GM18907 (cell line): ENCODE measurements around the gene C18orf54.
"Not testable (repeated sequence)": the region's sequence is repeated elsewhere in the genome, so short reads cannot be mapped to it uniquely, and the experiment has no call there.

Source experiments
- ATAC-seq: cut with Tn5 transposase; IDR thresholded peaks from one replicate; pipeline ENCODE4 v1.9.1; 2021; ENCODE audit warnings: mild to moderate bottlenecking, moderate library complexity; ENCODE audit not compliant: unreplicated experiment

The C18orf54 gene

DNA sequence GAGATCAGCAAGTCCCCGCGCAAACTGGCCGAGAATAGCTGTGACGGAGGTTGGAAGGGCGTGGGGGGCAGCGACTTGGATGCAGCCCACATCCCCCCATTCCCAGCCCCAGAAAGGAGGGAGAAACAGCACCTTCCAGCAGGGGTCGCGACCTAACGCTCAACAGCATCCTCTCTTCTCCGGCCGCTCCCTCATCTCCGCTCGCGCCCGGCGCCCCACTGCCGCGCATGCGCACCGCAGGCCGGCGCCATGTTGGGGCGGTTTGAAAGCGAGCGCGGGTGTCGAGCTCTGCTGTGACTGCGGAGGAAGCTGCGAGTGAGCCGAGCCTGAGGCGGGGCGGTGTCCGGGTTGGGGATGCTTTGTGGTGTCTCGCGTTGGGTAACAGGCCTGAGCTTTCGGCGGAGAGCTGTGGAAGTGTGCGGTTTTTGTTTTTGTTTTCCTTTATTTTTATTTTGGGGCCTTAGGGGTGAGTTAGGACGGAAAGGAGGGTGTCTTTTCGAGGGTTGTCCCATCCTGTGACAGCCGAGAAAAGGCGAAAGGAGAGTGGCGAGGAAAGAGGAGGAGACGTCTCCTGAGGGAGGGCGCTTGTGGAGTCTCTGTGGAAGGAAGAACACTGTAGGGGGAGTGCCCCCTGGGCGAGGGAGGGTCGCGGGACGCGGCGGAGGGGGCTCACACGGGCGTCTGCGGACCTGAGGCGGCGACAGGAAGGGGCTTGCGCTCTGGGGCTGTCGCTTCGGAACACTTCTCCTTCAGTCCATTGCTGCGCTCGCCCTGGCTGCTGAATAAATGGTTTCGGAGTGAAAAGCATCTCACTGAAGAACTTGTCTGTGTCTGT, at the start of gene C18orf54, which contains the start of gene STARD6:
TSS of gene C18orf54 (plus strand) at position 247 of the 835 bp plus-strand sequence. CDS start 2,667 bp downstream, outside the sequence.
TSS of gene STARD6 (minus strand) at position 199 of the 835 bp plus-strand sequence. CDS start 3,285 bp downstream, outside the sequence.
- peak; percentile 93 for ATAC-seq

DNA sequence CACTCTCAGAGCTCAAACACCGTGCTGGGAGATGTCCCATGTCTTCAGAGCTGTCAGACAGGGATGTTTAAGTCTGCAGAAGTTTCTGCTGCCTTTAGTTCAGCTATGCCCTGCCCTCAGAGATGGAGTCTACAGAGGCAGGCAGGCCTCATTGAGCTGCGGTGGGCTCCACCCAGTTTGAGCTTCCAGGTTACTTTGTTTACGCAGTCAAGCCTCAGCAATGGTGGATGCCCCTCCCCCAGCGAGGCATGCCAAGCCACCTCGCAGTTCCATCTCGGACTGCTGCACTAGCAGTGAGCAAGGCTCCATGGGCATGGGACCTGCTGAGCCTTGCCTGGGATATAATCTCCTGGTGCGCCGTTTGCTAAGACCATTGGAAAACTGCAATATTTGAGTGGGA, 48.1 kb upstream of the C18orf54 start:
- not testable (repeated sequence) for ATAC-seq

DNA sequence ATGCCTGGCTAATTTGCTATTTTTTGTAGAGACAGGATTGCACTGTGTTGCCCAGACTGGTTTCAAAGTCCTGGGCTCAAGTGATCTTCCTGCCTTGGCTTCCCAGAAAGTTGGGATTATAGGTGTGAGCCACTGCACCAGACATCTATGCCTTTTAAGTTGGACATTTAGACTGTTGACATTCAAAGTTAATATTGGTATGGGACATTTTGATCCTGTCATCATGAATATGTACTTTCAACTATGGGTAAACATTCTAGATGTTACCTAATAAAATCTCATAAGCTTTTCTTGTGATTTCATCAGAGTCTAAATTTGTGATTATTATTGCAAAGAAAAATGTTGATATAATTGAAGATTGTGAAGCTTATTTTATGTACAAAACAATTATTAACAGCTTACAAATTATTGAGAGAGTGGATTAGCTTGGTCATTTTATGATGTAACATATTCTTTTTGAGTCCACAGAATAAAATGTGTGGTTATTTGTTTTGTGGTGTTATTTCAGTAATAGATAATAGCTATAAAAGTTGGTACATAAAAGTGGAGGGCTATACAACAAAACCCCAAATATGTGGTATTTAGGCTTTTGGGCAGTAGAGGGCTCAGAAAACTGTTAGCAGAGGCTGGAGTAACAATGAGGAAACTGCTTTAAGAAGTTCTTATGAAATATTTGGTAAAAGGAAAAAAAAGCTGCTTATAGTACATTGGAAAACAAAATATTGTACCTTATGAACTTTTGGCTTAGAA, 41.5 kb upstream of the C18orf54 start:
- no peak for ATAC-seq

DNA sequence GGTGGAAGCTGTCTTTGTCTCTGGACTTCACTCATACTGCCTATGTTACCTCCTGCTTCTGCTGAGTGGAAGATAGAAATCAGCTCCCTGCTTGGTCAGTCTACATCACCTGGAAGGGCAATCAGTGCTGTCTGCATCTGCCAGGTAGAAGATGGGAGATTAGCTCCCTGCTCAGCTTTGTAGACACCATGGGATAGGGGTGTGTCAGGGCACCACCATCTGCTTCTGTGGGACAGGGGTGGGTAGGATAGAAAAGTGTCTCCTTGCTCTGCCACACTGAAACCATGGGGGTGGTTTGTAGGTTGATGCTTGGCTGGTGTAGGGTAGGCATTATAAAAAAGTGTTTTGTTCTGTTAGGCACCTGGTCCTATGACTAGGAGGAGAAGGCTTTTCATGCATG, 34.1 kb upstream of the C18orf54 start:
- no peak for ATAC-seq

DNA sequence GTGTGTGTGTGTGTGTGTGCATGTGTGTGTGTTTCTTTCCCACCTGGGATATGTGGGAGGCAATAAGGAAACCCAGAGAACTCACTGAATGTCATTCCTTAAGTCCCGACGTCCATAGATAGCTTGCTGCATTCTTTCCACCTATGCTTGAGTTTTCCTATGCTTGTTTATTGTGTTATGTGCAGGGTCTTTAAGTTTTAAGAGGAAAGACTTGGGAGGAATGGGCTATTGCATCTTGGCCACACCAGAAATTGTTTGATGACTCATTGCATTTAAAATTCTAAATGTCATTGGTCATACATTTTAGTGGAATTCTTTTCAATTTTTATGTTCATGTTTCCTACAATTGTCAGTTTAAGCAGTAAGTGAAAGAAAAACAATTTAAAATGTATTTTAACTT, 33.7 kb upstream of the C18orf54 start:
- ATAC-seq: no peak

DNA sequence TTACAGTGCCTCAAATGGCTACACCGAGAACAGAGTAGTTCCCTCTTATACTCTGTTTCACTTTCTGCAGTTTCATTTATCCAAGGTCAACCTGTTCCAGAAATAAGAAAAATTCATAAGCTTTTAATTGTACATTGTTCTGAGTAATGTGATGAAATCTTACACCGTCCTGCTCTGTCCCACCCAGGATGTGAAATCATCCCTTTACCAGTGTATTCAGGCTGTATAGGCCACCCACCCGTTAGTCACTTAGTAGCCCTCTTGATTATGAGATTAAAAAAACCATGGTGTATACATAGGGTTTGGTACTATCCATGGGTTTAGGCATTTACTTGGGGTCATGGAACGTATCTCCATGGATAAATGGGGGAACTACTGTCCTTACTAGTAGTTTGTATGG, 29.9 kb upstream of the C18orf54 start:
- no peak for ATAC-seq

DNA sequence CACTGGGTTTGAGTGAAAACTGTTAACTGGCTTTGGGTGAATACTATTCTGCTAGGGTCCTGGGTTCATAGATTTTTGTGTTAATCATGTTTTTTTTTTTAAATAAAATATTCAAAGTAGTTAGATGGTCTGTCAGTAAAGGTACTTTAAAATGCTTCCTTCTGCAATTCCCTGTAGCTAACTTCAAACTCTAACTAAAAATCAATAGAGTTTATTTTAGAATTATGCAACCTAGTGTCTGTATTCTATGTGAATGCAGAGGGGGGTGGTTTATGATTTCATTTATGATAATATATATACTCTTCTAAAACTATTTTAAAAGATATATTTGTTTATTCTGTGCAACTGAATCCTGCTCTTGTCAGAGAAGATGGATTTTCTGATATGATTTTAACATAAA, 27.9 kb upstream of the C18orf54 start:
- no peak for ATAC-seq

DNA sequence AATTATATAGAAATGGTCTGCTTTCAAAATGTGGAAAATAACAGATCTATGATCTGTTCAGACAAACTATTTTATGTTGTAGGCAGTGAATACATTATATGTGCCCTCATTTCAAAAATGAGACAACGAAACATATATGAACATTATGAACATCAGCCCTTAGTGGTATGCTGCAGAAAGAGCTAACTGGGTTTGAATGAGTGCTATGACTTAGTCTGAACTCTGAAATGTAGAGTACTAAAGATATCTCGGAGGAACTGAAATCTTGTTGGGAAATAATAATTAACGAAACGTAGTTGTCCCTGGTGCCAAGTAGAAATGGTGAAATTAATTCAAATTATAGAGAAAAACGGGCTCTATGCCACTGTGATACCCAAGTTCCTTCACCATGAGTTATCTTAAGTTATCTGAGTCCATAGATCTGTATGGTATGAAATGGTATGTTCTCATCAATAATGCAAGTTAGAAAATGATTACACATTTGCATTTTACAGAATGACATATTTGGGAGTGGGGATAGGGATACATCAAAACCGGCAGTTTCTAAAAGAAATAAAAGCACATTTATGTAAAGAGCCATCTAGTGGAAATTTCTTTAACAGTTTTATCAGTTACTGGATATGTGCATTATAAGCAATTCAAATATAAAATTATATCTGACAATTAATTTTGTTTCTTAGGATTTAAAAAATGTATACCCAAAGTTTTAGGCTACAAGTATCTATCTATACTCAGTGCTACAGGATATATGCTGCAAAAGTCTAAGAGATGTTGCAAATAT, 26.7 kb upstream of the C18orf54 start:
- ATAC-seq: no peak

DNA sequence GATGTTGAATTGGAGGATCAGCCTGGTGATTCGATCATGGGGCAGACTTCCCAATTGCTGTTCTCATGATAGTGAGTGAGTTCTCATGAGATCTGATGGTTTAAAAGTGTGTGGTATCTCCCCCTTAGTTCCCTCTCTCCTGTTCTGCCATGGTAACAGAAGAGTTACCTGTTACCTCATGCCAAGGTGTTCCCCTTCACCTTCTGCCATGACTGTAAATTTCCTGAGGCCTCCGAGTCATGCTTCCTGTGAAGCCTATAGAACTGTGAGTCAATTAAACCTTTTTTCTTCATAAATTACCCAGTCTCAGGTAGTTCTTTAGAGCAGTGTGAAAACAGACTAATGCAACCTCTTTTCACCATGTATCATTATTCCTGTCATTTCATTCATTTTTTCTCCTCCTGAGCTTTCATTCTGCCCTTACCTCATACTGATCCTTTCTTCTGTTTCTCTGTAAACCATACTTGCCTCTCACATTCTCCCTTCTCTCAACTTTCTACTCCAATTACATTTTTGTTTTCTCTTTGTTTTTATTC, 22.0 kb upstream of the C18orf54 start:
- no peak for ATAC-seq

DNA sequence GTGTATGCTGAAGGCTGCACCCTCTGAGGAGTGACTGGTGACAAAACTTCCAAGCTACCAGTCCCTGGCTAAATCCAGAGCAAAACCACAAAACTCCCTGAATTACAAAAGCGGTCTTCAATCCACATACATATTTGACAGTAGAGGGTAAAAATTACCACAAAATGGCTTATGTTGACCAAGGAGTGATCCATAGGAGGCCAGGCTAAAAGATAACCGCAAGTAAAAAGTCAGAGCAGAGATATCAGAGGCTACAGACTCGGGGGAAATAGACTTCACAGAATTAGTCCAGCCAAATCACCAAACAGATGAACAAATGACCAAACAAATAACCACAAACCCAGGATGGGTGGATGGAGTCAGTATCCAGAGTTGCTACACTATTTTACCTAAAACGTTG, 19.5 kb upstream of the C18orf54 start:
- no peak for ATAC-seq

DNA sequence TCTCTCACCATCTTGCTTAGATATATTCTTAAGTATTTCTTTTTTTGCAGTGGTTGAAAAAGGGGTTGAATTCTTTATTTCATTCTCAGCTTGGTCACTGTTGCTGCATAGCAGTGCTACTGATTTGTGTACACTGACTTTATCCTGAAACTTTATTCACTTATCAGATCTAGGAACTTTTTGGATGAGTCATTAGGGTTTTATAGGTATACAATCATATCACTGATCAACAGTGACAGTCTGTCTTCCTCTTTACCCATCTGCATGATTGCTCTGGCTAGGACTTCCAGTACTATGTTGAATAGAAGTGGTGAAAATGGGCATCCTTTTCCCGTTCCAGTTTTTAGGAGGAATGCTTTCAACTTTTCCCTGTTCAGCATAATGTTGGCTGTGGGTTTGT, 6.5 kb upstream of the C18orf54 start:
- ATAC-seq: no peak

DNA sequence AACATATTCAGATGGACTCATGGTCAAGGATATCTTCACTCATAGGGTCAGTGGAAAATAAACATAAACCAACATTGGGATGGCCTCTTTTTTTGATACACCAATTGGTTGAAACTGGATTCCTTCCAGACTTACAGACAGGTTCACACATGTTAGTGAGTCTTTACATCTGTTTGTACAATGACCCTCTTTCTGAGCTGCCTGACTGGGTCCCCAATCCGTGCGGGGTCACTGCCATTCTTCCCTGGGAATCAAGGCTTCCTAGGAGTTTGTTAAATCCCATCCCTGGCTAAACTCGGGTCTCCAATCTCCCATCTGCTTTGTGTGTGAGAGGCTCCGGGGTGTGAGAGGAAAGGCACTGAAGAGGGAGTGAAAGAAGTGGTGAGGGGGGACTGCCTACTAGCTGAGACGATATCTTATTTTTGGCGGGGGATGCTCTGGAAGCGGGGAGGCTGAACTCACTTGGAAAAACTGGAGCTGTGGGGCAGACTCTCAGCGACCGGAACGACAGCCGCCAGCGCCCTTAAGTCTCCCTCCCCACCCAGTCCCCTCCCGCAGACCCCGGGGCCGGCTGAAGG, 535 bp upstream of the C18orf54 start:
- peak; percentile 60 for ATAC-seq

DNA sequence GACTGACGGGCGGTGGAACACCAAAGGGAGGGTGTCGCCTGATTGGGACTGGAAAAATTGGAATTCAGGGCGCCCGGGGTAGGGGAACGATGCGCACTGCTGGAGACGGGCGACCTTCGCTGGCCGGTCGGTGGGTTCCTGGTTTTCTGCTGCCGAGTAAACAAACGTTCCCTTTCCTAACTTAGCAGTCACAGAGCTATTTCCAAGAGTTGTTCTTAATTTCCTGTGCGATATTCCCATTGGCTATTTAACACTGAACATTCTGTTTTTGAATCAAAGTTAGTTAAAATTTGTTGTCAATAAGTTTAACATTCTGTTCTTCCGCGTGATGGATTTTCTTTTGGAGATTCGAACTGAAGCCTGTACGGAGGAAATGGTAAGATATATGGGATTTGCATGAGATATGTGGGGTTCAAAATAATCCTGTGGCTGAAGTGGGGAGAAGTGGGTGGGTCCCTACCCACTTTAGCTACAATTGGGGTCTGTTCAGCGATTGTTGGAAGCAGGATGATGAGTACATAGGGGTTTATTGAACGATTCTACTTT, 862 bp downstream of the C18orf54 start:
- ATAC-seq: peak; percentile 28

DNA sequence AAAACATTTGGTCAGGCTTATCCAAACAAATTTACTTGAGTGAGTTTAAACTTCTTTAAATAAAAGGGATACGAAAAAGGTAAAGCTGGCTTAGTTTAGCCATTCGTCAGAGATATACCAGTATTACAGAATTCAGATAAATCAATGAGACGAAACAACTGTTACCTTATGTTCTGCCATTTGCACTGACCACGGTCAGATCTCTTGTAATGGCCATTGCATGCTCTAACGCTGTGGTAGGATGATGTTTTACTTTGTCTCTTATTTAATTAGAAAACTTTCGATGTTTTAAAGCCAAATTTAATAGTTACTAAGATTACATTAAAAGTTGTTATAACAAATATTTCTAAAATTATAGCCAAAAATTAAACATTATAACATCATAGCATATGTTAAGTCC, 1.5 kb downstream of the C18orf54 start:
- no peak for ATAC-seq

DNA sequence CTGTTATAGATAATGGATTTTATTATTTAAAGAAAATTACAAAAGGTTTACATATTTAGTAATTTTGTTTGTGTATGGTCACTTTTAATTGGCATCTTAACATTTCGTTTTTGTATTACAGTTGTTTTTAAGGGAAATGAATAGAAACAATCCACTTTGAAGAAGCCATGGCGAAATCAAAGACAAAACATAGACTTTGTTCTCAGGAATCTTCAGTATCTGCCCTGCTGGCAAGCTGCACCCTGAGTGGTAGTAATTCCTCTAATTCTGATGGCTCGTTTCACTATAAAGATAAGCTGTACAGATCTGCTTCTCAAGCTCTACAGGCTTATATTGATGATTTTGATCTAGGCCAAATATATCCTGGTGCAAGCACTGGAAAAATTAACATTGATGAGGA, 2.7 kb downstream of the C18orf54 start:
- ATAC-seq: no peak

DNA sequence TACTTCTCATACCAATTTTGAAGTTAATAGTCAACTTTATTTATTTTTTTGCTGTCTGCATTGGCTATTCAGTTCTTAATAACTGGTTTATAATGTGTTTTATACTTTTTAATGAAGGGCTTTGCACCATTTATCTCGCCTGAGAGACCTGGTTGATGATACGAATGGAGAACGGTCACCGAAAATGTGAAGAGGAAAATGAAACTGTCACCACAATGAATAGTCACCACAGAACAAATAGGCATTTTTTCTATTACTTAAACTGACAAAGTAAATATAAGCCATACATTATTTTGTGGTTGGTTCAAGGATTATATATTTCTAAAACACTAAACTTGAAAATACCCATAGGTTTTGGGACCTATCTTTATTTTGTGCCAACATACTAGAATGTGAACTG, 20.4 kb downstream of the C18orf54 start:
- ATAC-seq: no peak

DNA sequence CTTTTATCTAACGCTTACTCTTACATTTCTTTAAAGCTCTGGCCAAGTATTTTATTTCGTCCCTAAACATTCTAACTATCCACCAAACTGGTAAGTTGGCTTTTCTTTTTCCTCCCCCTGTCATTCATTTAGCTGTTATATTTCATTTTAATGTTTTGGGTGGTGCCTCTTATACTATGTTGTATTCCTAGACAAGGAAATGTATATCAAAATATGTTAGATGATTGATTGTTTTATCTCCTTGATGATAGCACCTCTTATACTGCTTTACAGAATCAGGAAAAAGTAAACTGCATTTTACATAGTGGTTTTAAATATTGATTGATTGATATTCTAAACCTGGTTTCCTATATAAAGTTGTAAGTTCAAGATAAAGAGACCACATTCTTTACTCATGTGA, 23.9 kb downstream of the C18orf54 start:
- ATAC-seq: no peak

DNA sequence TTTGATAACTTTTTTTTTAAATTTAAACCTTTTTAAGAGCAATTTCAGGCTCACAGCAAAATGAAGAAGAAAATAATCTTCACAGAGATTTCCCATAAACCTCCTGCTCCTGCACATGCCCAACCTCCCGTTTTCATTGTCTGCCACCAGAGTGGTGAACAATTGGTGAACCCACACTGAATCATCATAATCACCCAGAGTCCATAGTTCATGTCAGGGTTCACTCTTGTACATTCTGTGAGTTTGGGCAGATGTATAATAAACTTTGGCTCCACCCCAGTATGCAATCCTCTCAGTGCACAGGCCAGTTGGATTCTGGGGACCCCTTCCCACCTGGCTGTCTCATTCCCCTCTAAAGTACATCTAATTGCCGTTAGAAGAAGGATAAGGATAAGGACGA, 24.4 kb downstream of the C18orf54 start:
- ATAC-seq: no peak

DNA sequence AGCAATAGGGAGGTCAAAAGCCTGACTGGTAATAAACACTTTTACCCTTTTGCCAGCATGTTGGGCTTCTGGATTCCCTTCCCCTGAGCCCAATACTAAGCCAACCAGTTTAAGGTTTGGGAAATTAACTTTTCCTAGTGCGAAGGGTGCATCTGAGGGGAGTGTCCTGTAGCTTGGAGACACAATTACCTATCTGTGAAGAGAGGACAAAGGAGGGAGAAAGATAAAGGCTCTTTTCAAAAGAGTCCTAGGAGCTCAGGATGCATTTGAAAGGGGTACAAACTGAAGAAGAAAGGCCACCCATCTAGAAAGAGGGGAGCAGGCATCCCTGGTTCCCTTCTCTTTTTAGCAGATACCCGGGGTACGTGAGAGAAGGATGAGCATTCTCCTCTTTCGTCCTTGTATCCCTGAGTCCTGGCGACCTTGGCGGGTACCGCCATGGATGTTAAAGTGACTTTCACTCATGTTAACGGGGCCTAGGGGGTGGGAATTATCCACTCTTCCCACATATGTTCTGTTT, 25.1 kb downstream of the C18orf54 start:
- no peak for ATAC-seq

DNA sequence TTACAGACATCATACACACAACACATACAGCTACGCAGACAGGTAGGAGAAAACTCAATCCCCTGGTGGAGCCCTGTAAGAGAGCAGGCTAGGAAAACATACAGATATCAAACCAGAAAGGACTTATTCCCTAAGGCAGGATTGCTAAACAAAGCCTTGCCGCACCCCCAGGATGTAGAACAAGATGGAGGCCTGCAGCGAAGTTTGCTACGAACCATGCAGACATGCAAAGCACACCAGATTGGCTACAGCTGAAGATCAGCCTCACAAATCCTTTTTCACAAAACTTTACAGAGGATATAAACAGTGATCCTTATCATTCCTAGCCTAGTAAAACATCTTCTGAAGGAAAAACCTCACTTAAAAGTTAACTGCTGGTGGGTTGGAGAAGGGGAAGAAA, 28.3 kb downstream of the C18orf54 start:
- no peak for ATAC-seq
